SK-N-DZ (cell line): Measurements from ENCODE around the gene KCNMA1.
"Not testable (repeated sequence)": the region's sequence is repeated elsewhere in the genome, so short reads cannot be mapped to it uniquely, and the experiment has no call there.

Experiments
- DNase-seq: peaks from one replicate; pipeline ENCODE4 v3.0.0-alpha.2; 2015; ENCODE audit warnings: low spot score

The KCNMA1 gene

GRCh38 chr10:77396290-77396689 lies 241.3 kb downstream of the KCNMA1 start:
- no peak for DNase-seq

GRCh38 chr10:77393821-77394501 lies 243.6 kb downstream of the KCNMA1 start:
- no peak for DNase-seq

GRCh38 chr10:77393411-77393810 lies 244.2 kb downstream of the KCNMA1 start:
- DNase-seq: no peak

DNA sequence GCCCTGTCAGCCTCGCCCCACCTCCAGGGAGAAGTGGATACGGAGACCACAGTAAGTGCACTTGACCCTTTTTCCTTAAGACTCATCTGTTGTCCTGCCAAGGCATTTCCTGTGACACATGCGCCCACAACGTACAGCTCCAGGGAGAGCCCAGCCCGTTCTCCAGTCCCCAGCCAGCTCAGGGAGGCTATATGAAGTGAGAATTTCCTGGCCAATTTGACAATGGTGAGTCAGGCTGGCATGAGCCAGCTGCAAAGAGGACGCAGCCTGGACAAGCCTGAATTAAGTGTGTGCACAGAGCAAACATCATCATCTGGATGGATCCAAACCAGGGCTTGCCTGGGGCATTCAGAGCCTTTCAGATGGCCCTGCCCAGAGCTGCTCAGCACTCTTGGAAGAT lies 244.8 kb downstream of the KCNMA1 start:
- no peak for DNase-seq

- no peak for DNase-seq
Observed at GRCh38 chr10:77392236-77392721, 245.3 kb downstream of the KCNMA1 start.

GRCh38 chr10:77391605-77392235 lies 245.9 kb downstream of the KCNMA1 start:
- DNase-seq: peak; percentile 65

DNA sequence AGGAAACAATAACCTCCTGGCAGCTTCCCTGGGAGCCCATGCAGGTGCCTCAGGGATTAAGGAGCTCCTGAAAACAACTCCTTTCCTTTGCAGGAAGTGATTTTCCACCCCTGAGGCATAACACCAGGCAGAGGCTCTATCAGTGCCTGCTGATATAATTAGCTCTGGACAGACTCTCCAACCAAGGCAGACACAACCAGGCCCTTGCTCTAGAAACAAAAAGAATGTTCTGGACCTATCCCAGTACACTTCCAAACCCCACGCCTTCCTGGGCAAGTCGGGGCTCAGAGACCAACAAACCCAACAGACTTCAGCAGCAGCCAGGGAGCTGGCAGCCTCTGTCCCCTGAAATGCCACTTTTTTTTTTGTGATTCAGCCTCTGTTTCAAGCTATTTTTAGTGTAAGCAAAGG lies 247.1 kb downstream of the KCNMA1 start:
- DNase-seq: no peak

GRCh38 chr10:77388571-77389100 lies 249.0 kb downstream of the KCNMA1 start:
- no peak for DNase-seq

- DNase-seq: not testable (repeated sequence)
Observed at GRCh38 chr10:77387701-77388100, 249.9 kb downstream of the KCNMA1 start.

DNA sequence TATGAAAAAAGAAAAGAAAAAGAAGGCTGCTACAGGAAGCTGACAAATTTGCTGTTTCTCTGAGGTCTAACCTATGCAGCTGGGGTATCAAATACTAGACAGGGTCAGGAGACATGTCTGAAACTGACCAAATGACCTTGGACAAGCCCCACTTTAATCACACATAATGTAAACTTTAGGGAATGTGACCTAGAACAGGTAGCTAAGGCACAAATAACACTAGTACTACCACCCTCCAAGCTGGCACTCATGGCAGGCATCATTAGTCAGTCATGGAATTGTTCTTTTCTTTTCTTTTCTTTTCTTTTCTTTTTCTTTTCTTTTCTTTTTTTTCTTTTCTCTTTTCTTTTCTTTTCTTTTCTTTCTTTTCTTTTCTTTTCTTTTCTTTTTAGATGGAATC lies 250.4 kb downstream of the KCNMA1 start:
- no peak for DNase-seq

DNA sequence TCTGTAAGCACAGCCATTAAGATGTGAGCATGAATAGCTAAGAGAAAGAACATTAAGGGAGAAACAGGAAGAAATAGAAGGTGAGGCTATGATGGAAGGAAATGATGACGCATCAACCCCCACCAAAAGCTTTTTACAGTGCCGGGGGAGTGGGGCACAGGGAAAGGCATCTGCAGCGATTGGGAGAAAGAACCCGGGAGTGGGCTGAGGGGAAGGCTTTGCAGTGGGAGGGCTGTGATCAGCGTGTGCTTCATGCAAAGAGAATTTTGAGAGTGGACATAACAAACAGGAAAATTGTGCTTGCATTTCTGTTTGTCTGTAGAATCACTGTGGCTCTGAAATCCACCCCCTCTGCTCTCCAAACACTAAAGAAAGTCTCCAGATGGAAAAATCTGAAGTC lies 250.8 kb downstream of the KCNMA1 start:
- DNase-seq: no peak

- DNase-seq: no peak
Observed at GRCh38 chr10:77386365-77386764, 251.2 kb downstream of the KCNMA1 start.

GRCh38 chr10:77385315-77385714 lies 252.3 kb downstream of the KCNMA1 start:
- DNase-seq: no peak

DNA sequence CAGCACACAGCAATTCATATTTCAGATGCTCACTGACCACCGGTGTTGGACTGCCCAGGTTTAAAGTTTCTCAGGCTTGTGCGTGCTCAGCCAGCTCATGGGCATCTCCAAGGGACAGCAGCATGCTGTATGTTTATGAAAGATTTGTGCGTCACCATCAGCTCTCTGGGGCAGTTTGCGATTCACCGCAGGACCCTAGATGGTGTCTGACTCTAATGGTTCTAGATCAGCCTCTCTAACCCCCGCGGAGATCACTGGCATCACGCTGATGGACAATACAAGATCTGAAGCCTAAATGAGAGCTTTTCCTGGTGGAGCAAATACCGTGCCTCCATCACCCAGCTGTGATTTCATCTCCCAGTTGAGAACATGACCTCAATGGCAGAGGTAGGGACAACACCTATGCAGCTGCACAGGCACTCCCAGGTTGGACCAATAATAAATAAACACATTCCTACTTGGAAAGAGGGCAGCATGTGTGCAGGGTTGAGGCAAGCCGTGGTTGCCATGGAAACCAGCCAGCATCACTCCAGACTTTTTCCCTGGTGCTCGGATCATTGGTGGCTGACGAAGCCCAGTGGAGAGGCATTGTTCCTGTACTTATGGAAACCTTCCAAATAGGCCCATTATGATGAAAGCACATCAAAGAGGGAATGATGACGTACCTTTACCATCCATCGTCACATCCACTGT lies 253.6 kb downstream of the KCNMA1 start:
- peak; percentile 13 for DNase-seq

DNA sequence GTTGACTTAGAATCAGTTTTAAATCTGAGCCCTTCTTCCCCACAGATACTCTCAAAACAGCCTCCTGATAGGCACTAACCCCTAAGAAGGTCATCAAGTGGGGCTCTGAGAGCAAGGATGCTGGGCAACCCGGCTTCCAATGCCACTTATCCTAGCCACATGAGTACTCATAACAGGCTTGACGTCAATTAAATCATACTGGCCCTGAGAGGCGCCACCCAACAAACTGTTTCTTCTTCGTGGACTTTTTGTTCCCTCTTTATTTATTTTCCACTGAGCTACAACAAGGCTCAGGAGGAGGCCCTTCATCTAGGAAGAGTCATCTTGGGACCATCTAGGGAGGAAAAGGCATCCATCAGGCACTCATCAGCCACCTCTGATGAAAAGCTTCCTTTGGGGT lies 255.9 kb downstream of the KCNMA1 start:
- DNase-seq: no peak

- DNase-seq: no peak
Observed at GRCh38 chr10:77380723-77381122, 256.9 kb downstream of the KCNMA1 start.

DNA sequence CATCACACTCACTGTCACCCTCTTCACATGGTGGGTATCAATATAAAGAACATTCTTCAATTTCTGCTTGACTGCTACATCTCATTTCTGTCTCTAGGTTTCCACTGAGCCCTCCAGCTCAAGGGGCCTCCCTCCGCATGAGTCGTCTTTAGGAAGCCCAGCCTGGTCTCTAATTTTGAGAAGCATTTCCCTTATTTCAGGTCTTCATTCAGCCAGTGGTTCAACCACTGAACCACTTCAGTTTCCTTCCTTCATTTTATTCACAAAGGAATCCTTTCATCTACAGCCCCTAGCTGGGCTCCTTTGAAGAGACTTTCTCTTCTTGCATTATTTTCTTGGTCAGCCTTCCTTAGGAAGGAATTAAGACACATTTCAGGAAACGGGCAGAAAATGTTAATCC lies 257.4 kb downstream of the KCNMA1 start:
- no peak for DNase-seq

DNA sequence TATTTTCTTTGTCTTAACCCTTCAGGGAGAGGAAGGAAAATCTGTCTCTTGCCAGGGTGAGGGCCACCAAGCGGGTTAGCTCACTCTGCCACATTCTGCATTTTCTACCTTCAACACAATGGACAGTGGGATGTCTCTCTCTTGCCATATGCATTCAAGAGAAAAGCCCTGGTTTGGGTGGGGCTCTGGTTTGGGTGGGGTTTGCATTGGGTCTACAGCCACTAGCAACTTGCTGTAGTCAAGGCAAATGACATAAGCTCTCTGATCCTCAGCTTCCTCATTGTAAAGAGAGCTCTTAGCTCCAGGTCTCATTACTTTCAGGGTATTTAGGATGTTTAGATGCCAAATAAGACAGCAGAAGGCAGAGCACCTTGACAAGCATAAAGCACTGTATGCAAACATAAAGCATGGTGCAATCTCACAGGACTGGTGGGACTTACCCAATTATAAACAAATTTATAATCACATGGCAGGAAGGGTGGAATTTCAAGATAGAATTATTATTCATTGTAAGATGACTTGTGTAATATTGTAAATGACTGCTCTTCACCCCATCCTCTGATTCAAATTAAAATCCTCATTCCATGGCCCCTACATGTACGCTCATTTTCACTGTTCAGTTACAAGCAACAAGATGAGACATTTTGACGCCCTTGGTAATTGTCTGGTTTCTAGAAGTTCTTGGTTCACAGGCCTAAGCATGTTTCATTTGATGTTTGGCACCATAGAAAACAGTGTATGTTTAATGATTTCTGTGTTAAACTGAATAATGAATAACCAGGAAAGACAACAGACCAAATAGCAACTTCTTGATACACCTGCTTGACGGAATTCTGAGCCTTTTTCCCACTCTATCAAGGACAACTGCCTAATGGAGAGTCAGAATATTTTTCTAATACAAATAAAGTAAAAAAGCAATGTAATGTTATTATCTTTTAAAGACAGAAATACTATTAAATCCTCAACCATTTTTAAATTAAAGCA lies 258.9 kb downstream of the KCNMA1 start:
- no peak for DNase-seq

DNA sequence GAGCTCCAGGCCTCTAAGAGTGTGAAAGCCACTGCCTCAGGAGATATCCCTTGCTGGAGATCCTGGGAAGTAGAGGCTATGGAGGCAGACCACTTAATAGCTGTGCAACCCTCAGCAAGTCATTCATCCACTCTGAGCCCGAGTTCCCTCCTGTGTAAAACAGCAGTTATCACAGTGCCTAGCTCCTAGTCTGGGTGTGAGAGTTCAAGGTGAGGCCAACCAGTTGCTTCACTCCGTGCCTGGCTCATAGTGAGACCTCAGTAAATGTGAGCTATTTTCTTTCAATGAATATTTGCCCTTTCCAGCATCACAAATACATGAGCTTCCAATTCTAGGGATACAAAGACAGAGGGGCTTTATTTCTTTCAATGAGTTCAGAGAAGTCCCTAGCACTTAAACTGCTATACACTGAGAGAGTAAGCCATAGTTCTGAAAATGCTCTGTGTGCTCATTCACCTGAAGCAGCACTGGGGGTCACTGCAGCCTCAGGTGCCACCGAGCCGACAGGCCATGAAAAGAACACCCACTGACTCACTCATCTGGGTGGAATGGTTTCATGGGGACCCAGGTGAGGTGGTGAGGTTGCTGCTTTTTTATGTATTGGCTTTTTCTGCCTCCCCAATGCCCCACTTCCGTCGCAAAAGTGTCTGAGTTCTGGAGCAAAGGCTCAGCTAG lies 259.8 kb downstream of the KCNMA1 start:
- DNase-seq: no peak

DNA sequence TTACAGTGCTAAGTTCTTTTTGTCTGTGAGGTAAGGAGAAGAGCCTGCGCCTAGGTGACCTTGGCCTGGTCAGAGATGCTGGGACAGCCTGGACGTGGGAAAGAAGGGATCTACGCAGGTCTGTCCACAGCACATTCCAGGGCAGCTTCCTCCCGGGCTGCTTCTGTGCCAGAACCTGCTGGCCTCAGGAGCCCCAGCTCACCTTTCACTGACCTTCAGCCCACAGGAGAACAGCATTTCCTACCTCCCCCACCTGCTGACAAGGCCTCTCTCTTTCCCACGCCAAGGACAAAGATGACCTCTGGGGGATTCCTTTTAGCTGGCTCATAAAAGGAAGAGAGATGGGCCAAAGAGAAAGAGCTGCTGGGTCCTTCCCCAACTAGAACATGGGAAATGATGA lies 260.6 kb downstream of the KCNMA1 start:
- DNase-seq: no peak

DNA sequence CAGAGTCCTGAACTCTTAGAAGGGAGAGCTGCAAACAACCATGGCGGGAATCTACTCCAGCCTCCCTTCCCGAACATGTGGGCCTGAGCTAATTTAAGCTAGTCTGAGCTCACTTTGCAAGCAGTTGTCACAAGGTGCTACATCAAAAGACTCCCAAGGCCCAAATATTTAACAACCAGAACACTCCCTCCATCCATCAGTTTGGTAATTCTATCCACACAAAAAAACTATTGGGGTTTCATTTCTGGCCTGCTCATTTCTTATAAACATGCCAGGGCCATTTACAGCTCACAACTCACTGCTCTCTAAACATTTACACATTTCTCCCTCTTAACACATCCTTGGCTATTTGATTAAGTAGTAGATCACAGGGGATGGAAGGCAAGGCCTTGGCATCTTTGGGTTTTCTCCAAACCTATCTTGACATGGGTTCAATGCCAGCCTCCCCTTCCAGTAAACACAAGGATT lies 263.4 kb downstream of the KCNMA1 start:
- no peak for DNase-seq
